ENCODE data around the gene MAST3. TPM values are rescaled to one million over a fixed set of nuclear protein-coding genes. Genes with fewer than 3 reads are reported as not detected.

The MAST3 gene
- polyA plus RNA-seq, 3 donors, result 6.8 to 34.0 (median 12.4) TPM

DNA sequence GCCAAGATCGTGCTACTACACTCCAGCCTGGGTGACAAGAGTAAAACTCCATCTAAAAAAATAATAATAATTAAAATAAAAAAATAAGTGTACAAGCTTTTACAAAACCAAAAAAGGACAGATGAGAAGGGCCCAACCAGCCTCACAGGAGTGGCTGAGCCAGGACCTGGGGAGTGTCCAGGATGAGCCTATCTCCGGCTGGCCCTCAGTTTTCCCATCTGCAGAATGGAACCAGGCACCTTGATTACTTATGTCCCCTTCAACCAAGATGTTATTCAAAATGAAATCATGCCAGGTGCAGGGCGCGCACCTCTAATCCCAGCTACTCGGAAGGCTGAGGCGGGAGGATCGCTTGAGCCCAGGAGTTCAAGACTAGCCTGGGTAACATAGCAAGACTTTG lies 66.5 kb downstream of the MAST3 start:
- Histone ChIP-seq H3K27me3 (ENCODE audit: control insufficient read depth in 2 of 2, insufficient read depth in 2 of 2, low read length in 2 of 2) (no peaks in the 10 kb centered on the region), H4K20me1 (ENCODE audit: insufficient read depth, low read length) (no peaks in the 10 kb centered on the region), H3K4me2 (replicated peaks; ENCODE audit: extremely low read depth, low read length, poor library complexity, severe bottlenecking) (no peak overlapping the region), H3K79me2 (ENCODE audit: insufficient read depth, low read length) (peaks cover 13% of the 10 kb centered on the region), H3K4me1 (ENCODE audit: control insufficient read depth in 1 of 2, insufficient read depth in 2 of 2, low read length in 2 of 2) (peaks cover 25 to 34% of the 10 kb centered on the region in 2 donors), H3K4me3 (replicated peaks in 1 of 3; ENCODE audit: low read depth in 2 of 3, low read length in 3 of 3) (no peak overlapping the region), H3K9ac (ENCODE audit: insufficient read depth, low read length, poor library complexity, severe bottlenecking) (no peak overlapping the region), H3K27ac (ENCODE audit: low read depth in 1 of 2, low read length in 2 of 2) (no peak overlapping the region), H3K9me3 (replicated peaks in 1 of 2; ENCODE audit: control insufficient read depth in 1 of 2, insufficient read depth in 1 of 2, low read length in 2 of 2) (no peaks in the 10 kb centered on the region), H3K36me3 (replicated peaks in 1 of 2; ENCODE audit: control insufficient read depth in 1 of 2, insufficient read depth in 2 of 2, low read length in 2 of 2) (peaks cover 28 to 32% of the 10 kb centered on the region in 2 donors), H2AFZ (ENCODE audit: insufficient read depth, low read depth, low read length, poor library complexity, severe bottlenecking) (no peak overlapping the region)
- Mint-ChIP-seq H3K4me3 (no peak overlapping the region), H3K27me3 (ENCODE audit: low read depth in 3 of 3) (peaks cover 0 to 1% (median 0%) of the 10 kb centered on the region in 3 donors), H3K4me1 (peaks cover 23% of the 10 kb centered on the region), H3K36me3 (peaks cover 37 to 52% of the 10 kb centered on the region in 2 donors), H3K27ac (peak overlapping the region in 1 of 7 donors; percentile 48), H3K9me3 (peaks cover 0 to 2% (median 0%) of the 10 kb centered on the region in 7 donors)
- WGBS (ENCODE audit: insufficient coverage), result 100% methylated on average over 3 of the region's 7 CpGs
- no peak for DNase-seq
- intact Hi-C loops (cut with micrococcal nuclease), result no loop called here
- TF ChIP-seq, protein P1, sequence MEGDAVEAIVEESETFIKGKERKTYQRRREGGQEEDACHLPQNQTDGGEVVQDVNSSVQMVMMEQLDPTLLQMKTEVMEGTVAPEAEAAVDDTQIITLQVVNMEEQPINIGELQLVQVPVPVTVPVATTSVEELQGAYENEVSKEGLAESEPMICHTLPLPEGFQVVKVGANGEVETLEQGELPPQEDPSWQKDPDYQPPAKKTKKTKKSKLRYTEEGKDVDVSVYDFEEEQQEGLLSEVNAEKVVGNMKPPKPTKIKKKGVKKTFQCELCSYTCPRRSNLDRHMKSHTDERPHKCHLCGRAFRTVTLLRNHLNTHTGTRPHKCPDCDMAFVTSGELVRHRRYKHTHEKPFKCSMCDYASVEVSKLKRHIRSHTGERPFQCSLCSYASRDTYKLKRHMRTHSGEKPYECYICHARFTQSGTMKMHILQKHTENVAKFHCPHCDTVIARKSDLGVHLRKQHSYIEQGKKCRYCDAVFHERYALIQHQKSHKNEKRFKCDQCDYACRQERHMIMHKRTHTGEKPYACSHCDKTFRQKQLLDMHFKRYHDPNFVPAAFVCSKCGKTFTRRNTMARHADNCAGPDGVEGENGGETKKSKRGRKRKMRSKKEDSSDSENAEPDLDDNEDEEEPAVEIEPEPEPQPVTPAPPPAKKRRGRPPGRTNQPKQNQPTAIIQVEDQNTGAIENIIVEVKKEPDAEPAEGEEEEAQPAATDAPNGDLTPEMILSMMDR (IDR thresholded peaks at IDR 0.05), result no peak

DNA sequence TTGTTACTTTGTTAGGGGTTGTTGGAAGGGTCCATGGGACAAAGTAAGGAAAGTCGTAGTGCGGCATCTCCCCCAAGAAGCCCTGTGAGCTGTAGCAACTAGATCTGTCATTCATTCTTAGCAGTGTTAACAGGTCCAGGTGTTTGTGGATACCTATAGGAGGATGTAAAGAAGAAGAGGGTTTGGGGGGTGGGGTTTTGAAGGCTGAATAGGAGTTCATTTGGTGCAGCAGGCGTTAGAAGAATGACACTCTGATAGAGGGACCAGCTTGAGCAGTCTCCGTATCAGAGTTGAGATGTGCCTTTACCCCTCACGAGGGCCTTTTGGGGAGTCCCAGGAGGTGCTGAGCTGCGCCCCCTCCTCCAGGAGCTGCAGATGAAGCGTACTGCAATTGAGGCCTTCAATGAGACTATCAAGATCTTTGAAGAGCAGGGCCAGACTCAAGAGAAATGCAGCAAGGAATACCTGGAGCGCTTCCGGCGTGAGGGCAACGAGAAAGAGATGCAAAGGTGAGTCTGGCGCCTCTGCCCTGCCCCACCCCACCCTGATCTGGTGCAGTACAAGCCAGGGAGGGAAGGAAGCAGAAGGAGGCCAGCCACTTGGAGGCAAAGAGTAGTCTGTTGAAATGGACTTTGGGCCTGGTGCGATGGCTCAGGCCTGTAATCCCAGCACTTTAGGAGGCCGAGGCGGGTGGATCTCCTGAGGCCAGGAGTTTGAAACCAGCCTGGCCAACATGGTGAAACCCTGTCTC lies 68.4 kb downstream of the MAST3 start:
- Histone ChIP-seq H3K27me3 (ENCODE audit: control insufficient read depth in 2 of 2, insufficient read depth in 2 of 2, low read length in 2 of 2) (no peaks in the 10 kb centered on the region), H3K27ac (ENCODE audit: low read depth in 1 of 2, low read length in 2 of 2) (no peak overlapping the region), H3K4me1 (ENCODE audit: control insufficient read depth in 1 of 2, insufficient read depth in 2 of 2, low read length in 2 of 2) (peaks cover 36 to 45% of the 10 kb centered on the region in 2 donors), H3K9ac (ENCODE audit: insufficient read depth, low read length, poor library complexity, severe bottlenecking) (no peak overlapping the region), H3K36me3 (replicated peaks in 1 of 2; ENCODE audit: control insufficient read depth in 1 of 2, insufficient read depth in 2 of 2, low read length in 2 of 2) (peaks cover 28 to 32% of the 10 kb centered on the region in 2 donors), H2AFZ (ENCODE audit: insufficient read depth, low read depth, low read length, poor library complexity, severe bottlenecking) (no peak overlapping the region), H3K4me3 (replicated peaks in 1 of 3; ENCODE audit: low read depth in 2 of 3, low read length in 3 of 3) (no peak overlapping the region), H3K9me3 (replicated peaks in 1 of 2; ENCODE audit: control insufficient read depth in 1 of 2, insufficient read depth in 1 of 2, low read length in 2 of 2) (no peaks in the 10 kb centered on the region), H3K4me2 (replicated peaks; ENCODE audit: extremely low read depth, low read length, poor library complexity, severe bottlenecking) (no peak overlapping the region), H4K20me1 (ENCODE audit: insufficient read depth, low read length) (no peaks in the 10 kb centered on the region), H3K79me2 (ENCODE audit: insufficient read depth, low read length) (peaks cover 11% of the 10 kb centered on the region)
- no peak for DNase-seq
- Mint-ChIP-seq H3K27me3 (ENCODE audit: low read depth in 3 of 3) (peaks cover 0 to 1% (median 0%) of the 10 kb centered on the region in 3 donors), H3K4me3 (no peak overlapping the region), H3K27ac (peak overlapping the region in 3 of 7 donors; percentile 26 to 40 (median 33)), H3K36me3 (peaks cover 37 to 49% of the 10 kb centered on the region in 2 donors), H3K9me3 (peaks cover 0 to 2% (median 0%) of the 10 kb centered on the region in 7 donors), H3K4me1 (peaks cover 33% of the 10 kb centered on the region)
- 96% methylated on average over 11 of the region's 15 CpGs for WGBS (ENCODE audit: insufficient coverage)
- TF ChIP-seq, protein P1 (IDR thresholded peaks at IDR 0.05), result no peak
- intact Hi-C loops (cut with micrococcal nuclease), result loop anchor here in 1 of 2 donors (5.0 kb wide), 1 partner anchor 54 kb away; no protein-coding TSS in a partner anchor

Data from CD14-positive monocyte (primary cell).